GM21447 (cell line): ENCODE data around the gene RNF114.
A peak's percentile ranks its signal among the peaks of the same experiment; 100 is the strongest.
"Not testable (repeated sequence)": the region's sequence is repeated elsewhere in the genome, so short reads cannot be mapped to it uniquely, and the experiment has no call there.

Experiments
- ATAC-seq: cut with Tn5 transposase; IDR thresholded peaks from one replicate; pipeline ENCODE4 v1.9.1; 2021; ENCODE audit not compliant: unreplicated experiment

The RNF114 gene, protein sequence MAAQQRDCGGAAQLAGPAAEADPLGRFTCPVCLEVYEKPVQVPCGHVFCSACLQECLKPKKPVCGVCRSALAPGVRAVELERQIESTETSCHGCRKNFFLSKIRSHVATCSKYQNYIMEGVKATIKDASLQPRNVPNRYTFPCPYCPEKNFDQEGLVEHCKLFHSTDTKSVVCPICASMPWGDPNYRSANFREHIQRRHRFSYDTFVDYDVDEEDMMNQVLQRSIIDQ

DNA sequence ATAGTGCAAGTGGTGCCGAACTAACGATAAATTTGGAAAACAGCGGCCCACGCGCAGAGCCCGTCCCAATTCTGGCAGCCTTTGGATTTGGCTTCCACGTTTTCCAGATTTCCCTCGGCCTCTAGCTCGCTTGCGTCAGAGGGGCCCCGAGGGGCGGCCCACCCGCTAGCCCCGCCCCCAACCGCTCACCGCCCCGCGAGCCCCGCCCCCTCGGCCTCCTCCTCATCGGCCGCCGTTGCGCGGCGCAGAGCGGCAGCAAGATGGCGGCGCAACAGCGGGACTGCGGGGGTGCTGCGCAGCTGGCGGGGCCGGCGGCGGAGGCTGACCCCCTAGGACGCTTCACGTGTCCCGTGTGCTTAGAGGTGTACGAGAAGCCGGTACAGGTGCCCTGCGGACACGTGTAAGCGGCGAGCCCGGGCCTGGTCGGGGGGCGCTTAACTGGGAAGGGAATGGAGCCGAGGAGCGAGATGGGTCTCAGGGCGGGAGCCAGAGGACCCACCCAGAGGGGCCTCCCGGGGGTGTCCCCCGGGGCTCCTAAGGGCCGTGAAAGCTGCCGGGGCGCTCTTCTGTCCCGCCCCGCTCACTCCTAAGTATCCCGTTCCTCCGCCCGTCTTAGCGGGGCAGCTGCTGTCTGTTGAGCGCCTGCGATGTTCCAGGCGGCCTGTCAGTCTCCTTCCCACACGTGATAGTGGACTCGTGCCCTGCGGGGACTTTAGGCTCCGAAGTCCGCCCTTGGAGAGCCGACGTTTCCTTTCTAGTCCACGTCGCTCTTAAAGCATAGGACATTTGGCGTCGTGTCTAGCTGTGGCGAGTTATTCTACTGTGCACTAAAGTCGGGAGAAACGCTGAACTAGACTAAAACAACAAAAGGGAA lies at the start of gene RNF114:
RNF114 (plus strand) TSS at position 245 of the 874 bp plus-strand sequence; CDS start at position 261, 16 bp downstream.
- peak; percentile 61 for ATAC-seq

DNA sequence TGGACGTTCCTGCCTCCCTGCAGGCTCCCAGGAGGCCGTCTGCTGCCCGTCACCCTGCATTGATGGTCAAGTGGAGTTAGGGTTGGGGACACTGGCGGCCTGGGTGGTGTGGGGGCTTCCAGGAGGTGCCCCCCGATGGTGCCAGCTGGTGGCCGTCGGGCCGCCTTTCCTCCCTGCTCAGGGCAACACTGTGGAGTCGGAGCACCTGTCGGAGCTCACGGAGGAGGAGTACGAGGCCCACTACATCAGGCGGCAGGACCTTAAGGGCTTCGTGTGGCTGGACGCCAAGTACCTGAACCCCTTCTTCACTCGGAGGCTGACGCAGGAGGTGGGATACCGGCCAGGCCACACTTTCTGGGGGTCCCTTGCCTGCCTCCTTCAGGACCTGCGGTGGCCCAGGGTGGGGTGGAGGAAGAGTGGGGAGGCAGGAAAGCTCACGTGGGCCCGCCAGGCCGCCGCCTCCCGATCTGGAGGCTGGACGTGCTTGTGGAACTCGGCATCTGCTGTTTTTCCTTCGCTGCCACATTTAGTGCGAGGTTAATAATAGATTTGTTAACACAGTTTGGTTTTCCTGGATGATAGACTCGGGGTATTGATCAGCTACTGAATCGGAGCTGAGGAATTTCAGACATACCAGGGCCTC lies 49.5 kb upstream of the RNF114 start:
- ATAC-seq: no peak

DNA sequence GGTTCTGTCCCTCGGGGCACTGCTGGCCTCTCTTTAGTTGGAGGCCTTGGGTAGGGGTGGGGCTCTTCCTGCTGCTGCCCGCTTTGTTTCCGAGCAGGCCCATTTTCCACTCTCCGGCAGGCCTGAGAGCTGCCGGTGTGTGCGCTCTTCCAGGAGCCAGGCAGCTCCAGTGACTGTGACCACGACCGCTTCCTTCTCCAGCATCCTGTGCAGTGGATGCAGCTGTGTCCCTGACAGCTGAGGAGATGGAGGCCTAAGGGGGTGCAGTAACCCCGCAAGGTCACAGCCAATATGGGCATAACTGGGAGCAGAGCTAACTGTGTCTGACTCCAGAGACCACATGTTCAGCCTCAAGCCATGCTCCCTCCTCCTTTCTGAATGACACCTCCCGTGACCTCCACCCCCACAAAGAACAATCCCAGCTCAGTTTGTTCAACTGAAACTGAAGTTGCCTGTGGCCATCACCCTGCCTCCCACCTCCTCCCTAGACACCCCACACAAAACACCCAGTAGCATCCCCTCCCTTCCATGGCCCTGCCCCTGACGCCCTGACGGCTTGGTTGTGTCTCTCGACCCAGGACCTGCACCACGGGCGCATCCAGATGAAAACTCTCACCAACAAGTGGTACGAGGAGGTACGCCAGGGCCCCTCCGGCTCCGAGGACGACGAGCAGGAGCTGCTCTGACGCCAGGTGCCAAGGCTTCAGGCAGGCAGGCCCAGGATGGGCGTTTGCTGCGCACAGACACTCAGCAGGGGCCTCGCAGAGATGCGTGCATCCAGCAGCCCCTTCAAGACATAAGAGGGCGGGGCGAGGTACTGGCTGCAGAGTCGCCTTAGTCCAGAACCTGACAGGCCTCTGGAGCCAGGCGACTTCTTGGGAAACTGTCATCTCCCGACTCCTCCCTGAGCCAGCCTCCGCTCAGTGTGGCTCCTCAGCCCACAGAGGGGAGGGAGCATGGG lies 48.7 kb upstream of the RNF114 start:
- ATAC-seq: no peak

DNA sequence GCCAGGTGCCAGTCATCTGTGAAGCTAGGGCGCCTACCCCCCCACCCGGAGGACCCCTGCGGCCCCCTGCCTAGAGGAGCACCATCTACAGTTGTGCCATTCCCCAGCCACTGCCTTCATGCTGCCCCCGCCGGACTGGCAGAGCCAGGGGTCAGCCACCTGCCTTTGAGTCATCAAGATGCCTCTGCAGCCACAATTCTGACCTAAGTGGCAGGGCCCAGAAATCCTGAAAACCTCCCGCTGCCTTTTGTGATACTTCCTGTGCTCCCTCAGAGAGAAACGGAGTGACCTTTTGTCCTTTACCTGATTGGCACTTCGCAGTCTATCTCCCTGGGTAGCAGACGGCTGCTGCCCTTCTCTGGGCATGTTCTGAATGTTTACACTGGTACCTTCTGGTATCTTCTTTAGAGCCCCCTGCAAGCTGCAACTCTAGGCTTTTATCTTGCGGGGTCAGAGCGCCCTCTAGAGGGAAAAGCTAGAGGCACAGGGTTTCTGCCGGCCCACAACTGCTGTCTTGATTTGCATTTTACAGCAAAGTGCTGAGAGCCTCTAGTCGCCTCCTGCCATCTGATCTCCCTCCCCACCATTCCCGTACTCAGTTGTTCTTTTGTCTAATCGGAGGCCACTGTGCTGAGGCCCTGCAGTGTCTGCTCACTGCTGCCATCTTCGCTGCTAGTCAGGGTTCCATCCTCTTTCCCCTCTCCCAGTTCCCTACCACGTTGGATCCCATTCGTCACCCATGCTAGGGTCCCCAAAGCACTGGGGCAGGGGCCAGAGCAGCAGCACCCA lies 47.8 kb upstream of the RNF114 start:
- ATAC-seq: no peak

DNA sequence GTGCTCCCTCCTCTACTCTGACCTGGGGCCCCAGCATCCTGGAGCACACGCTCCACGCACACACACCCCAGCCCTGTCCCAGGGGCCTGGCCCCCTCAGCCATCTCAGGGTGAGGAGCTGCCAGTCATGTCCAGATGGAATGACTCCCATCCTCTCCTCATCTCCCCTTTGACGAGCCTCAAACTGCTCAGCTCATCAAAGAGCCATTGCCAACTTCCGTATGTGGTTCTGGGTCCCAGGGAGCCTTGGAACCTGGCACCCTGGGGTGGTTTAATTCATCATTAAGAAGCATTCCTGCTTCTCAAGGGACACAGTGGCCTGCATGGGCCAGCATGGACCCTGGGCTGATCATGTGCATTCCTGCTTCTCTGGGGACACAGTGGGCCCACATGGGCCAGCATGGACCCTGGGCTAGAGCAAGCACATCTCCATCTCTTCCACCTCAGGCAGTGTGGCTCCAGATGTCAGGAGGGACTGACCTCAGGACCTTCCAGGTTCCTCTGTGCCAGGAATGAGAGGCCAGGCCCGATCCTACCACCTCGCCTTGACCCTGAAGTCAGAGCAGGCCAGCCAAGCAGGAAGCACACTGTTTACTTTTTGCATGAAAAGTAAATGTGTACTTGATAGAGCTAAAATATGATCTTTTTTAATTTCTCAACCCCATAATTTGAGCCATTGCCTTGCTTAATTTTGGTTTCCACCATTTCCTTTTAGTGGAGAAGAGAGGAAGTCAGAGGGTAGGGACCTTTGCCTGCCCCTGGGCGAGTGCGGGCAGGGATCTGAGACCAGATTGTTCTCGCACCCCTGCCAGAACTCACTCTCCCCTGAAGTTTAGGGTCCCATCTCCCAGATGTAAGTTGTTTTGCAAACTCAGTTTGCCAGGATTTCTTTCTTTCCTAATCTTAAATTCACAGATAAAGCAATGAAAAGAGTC lies 46.9 kb upstream of the RNF114 start:
- ATAC-seq: no peak

DNA sequence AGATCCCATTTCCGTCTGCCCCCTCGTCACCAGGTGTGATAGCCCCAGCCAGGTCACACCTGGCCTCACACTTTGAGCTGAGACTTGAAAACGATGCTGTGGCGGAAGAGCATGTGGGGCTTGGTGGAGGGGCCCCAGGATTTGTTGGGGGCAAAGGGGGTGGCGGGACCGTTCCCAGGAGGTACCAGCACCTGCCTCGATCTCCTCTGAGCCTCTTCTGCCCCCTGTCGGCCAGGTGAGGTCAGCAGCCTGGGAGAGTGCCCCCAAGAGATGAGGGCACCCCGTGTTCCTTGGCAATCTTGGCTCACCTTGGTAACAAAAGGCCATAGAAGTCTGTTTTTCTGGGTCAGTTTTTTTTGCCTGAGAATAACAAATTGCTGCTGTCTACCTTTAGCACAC lies 46.3 kb upstream of the RNF114 start:
- no peak for ATAC-seq

DNA sequence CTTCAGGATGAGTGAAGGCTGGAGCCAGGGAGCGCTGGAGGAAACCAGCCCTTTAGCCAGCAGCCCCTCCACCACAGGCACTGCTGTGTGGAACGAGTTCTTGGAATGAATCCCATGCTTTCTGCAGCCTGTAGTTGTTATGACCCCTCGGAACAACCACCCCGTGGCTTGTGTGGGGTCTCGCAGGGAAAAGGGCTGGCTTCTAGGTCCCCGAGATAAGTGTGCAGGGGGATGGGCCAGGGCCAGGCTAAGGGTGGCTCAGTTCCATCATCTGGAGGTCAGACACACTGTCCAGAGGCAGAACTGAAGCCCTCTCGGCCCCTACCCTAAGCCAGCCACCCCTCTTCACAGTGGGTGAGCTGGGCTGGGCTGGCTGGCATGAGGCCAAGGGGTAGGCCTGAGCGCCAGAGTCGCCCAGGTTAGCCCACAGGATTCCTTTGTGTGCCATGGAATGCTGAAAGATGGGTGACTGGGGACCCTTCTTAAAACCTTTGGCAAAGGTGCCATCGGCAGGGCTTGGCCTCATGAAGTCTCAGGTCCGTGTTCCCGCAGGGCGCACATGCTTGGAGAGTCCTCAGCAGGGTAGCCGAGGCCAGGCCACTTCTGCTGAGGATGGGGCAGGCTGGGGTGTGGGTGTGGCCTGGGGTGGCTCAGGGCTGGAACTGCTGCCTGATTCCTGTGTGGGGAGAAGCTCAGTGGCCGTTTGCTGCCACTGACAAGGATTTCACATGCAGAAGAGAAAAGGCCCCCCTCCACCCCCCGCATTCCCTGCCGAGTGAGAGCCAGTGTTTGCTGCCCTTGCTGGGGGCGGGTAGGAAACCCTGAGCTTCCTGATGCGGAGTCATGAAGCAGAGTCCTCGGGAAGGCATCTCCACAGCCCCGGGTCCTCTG lies 45.5 kb upstream of the RNF114 start:
- no peak for ATAC-seq

DNA sequence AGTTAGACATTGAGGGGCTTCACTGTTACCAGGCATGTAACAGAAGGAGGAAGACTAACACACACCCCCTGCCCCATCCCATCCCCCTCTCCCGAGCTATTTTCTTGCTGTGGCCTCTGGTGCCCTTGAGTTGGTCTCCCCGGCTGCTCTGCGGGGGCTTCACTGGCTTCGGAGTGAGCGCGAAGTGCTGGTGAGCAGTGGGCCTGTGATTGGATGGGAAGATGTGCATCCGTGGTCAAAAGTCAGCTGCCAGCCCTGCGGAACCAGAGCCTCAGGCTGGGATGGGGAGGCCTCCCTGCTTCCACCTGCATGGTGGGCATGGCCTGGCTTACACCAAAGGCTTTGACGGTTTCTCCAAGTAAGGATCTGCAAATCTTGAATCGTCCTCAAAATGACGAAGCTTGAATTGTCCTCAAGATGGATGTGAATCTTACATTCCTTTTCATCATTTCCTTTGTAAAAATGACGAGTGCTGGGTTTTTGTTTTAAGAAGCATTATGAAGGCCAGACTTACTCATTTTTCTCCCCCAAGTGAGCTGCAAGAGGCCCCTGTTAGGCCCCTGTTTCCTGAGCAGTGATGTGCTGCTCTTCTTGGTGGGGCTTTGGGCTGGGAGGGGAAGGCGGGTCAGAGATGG lies 44.6 kb upstream of the RNF114 start:
- no peak for ATAC-seq

DNA sequence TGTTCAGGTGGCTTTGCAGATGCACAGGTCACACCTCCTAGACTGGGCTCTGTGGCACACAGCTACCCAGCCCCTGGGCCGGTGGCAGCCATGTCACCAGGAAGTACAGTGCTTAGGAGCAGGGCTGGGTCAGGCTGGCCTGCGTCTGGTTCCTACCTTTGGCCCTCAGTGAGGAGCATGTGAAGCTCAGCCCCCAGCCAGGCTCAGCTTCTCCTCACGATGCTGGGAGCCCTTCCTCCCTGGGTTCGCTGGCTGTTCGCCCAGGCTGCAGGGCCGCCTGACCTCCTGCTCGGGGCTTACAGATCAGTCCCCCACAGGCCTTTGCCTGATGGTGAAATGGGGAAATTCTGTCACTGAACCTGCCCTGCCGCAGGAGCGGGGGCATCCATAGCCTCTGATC lies 43.9 kb upstream of the RNF114 start:
- no peak for ATAC-seq

DNA sequence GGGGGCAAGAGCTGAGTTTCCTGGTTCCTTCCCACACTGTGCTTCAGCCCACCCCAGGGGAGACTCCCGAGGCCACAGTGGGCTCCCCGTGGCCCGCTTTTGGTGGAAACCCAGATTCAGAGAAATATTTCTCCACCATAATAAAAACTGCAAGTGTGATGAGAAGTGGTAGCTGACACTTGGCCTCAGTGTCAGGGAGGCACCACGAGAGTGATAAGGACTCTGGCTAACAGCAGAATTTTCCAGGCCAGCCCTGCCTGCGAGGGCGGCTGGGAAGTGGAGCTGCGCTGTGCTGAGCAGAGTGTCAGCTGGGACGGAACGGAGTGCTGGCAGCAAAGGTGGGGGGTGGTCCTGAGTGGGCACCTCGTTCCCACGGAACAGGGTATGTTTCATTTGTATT lies 43.4 kb upstream of the RNF114 start:
- ATAC-seq: no peak

DNA sequence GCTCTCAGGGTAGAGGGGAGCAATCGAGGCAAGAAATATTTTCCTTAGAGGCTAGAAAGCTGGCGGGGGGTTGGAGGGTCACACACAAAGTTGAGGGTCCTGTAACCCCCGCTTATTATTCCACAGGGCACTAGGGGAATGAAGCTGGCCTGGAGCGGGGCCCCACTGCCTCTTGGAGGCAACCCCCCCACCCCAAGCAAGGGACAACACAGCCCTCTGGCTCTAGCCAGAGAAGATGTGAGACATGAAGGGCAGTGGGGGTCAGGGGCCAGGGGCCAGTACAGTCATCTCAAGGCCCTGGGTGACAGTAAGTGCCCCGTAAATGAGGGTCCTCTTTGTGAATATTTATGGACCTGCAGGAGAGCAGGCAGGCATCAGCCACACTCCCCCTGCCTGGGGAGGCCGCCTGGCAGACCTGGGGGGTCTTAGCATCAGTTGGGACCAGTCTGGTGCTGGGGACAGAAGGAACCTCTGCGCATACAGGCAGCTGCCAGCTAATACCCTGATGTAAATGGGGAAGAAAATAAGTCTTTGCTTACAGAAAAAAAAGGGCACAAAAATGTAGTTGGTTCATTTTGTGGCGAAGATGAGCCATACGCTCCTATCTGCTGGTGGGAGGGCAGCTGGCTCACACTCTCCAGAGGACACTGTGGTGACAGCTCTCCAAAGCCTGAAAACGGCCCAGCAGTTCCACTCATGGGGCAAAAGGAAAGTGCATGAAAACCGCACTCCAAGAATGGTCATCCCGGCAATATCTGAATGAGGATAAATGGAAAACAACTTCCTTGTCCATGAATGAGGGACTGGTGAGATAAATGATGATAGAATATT lies 42.7 kb upstream of the RNF114 start:
- no peak for ATAC-seq

DNA sequence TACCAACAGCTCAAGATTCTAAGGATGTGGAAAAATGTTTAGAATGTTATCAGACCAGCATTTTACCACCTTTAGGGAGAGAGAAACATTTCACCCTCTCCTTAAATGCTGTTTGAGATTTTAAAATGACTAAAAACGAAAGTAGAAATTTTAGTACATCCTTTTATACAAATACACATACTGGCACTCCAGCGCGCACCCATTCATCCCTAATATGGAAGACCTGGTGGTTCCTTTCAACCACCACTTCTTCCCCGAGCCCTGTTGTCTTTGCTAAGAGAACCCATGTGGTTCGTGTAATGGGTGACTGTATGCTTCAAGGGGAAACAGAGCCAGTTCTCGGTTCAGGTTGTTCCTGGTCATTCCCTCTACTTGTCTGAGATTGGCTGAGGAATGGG lies 42.1 kb upstream of the RNF114 start:
- ATAC-seq: no peak

DNA sequence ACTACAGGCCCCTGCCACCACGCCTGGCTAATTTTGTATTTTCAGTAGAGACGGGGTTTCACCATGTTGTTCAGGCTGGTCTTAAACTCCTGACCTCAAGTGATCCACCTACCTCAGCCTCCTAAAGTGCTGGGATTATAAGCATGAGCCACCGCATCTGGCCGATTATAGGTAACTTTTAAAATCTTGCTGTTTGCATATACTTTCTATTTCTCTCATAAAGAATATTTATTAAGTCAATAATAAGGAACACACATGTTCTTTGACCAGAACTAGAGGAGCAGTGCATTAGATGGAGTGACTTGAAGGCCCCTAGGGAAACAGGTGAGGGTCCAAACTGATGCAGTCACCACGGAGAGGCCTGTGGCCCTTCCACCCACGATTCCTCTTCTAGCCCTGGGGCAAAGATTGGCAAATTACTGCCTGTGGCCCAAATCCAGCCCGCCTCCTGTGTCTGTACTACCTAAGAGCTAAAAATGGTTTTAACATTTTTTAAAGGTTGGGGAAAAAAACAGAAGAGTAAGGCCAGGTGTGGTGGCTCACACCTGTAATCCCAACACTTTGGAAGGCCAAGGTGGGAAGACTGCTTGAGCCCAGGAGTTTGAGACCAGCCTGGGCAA lies 40.6 kb upstream of the RNF114 start:
- not testable (repeated sequence) for ATAC-seq

DNA sequence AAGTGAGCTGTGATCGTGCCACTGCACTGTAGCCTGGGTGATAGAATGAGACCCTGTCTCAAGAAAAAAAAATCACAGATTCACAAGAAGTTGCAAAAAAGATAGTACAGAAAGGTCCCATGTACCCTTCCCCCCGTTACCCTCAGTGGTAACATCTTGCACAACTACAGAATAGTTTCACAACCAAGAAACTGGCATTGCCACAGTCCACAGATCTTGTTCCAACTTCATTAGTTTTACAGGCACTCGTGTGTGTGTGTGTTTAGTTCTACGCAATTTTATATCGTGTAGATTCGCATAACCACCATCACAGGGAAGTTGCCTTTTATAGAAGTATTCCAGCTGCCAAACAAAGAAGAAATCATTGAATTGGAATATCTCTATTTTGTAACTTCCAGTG lies 40.0 kb upstream of the RNF114 start:
- no peak for ATAC-seq

DNA sequence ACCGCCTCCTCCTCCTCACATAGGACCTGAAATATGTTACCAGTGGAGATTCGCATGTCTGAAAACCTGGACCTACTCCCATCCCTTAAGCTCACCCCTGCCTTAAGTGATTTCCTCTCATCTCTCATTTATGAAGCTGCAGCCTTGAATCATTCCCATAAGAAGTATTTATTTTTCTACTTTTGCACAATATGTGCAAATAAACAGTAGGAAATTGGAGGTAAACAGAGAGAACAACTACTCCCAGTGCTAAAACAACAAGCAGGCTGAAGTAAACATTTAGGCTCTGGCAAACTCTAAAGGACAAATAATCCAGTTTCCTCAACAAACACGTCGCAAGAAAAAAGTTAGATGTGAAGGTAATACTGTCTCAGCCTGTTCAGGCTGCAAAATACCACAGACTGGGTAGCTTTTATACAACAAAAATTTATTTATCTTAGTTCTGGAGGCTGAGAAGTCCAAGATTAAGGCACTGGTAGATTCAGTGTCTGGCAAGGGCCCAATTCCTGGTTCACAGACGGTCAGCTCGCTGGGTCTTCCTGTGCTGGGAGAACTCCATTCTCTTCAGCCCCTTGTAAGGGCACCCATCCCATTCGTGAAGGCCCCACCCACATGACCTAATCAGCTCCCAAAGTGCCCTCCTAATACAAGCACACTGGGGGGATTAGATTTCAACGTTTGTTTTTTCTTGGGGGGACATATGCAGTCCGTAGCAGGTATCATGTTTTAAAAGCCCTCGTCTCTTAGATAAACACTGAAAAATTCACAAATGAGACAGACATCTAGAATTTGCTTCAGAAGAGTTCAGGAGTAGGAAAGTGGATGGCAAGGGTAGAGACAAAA lies 36.4 kb upstream of the RNF114 start:
- no peak for ATAC-seq
